HG02610 (cell line): ENCODE measurements around the gene ZSWIM5.
"Not testable (repeated sequence)": the region's sequence is repeated elsewhere in the genome, so short reads cannot be mapped to it uniquely, and the experiment has no call there.

ENCODE experiments used
- ATAC-seq: cut with Tn5 transposase; IDR thresholded peaks from one replicate; pipeline ENCODE4 v1.9.1; 2021; ENCODE audit warnings: mild to moderate bottlenecking, moderate library complexity; ENCODE audit not compliant: unreplicated experiment

ZSWIM5 gene

DNA sequence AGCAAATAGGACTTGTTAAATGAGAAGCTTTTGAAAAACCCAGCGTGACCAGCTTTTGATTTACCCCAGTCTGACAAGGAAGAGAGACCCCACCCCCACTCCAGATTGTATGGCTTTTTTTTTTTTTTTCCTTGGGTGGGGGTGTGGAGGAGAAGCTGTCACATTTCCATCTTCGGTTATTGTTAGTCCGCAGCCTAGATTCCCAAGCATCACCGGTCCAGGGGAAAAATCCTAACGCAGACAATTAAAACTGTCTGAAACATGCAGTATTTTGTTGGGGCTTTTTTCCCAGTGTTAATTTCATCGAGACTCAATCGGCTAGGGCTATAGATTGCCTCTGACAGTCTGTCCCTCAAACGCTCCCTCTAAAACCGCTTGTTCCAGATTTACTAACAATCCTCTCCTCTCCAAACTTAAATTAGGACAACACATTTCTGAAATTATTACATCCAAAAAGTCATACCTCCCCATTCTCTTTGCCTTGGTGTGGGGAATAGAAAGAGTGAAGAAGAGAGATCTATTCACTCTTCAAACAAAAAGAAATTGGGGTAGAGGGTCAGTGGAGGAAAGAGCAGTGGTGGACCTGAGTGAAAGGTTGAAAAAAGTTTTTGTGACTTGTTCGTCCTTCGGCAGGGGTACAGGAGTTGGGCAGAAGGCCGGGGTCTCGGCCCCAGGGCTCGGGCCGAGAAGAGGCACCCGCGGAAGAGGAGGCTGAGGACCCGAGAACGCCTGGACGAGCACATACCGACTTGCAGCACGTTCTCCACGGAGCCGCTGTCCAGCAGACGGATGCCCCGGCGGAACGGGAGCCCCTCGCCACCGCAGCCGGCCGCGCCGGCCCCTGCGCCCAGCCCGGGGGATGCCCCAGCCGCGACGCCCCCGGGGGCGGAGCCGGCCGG lies 1.1 kb downstream of the ZSWIM5 start:
- ATAC-seq, result no peak

DNA sequence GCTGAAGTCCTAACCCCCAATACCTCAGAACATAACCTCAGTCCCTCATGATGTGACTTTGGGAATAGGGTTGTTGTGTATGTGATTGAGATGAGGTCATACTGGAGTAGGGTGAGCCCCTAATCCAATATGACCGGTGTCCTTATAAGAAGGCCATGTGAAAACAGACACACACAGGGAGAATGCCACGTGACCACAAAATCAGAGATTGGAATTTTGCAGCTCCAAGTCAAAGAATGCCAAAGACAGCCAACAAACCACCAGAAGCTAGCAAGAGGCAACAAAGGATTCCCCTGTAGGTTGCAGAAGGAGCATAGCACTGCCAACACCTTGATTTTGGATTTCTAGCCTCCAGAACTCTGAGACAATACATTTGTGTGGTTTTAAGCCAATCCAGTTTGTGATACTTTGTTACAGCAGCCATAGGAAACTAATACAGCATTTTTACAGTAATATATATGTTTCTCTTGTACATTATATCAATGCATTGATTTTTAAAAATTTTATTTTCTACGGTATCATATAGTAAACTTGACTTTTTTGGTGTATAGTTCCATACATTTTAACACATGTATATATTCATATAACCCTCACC lies 5.4 kb downstream of the ZSWIM5 start:
- no peak for ATAC-seq

DNA sequence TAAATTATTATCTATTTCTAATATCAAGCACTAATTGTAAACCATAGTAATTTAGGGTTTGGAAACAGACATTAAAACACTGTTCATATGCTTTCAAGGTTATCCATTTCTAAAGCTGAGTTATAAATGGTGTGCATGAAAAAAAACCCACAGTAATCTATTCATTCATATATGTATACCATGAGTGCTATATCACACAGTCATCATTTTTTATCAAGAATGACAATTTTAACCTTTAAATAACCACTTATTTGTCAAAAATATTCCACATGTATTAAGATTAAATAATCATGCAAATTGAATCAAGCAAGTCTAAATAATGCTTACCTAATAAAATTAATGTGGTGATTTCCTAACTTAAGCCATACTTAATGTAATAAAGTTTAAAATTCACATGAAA lies 6.0 kb downstream of the ZSWIM5 start:
- ATAC-seq, result no peak

GRCh38 chr1:45198185-45198584 lies 8.2 kb downstream of the ZSWIM5 start:
- ATAC-seq, result no peak

- no peak for ATAC-seq
Observed at GRCh38 chr1:45196863-45197262, 9.5 kb downstream of the ZSWIM5 start.

DNA sequence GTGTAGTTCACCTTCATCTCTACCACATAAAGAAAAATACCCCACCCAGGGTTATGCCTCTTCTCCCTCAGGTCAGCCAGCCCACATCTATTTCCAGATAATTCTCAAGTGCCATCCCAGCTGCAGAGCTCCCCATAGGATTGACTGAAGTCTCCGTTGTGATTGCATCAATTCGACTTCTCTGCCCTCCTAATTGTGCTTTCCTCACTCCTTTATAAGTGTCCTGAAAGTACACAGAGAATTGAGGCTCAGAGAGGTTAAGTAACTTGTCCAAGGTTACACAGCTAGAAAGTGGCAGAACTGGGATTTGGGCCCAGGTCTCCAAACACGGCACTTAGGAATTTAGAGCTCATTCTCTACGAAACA lies 15.0 kb downstream of the ZSWIM5 start:
- no peak for ATAC-seq

GRCh38 chr1:45187725-45188124 lies 18.7 kb downstream of the ZSWIM5 start:
- no peak for ATAC-seq

- not testable (repeated sequence) for ATAC-seq
Observed at GRCh38 chr1:45179918-45180519, 26.4 kb downstream of the ZSWIM5 start.

- ATAC-seq, result no peak
Observed at GRCh38 chr1:45177452-45177851, 29.0 kb downstream of the ZSWIM5 start.

DNA sequence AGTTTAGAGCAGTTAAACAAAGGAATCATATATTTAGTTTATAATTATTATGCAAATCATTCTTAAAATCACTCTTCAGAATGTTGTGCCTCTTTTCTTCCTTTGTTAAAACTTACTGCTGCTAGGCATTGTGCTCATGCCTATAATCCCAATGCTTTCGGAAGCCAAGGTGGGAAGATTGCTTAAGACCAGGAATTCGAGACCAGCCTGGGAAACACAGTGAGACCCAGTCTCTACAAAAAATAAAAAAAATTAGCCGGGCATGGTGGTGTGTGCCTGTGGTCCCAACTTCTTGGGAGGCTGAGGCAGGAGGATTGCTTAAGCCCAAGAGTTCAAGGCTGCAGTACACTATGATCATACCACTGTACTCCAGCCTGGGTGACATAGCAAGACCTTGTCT lies 33.6 kb downstream of the ZSWIM5 start:
- no peak for ATAC-seq

- ATAC-seq, result no peak
Observed at GRCh38 chr1:45172005-45172404, 34.4 kb downstream of the ZSWIM5 start.

- no peak for ATAC-seq
Observed at GRCh38 chr1:45171575-45171974, 34.8 kb downstream of the ZSWIM5 start.

DNA sequence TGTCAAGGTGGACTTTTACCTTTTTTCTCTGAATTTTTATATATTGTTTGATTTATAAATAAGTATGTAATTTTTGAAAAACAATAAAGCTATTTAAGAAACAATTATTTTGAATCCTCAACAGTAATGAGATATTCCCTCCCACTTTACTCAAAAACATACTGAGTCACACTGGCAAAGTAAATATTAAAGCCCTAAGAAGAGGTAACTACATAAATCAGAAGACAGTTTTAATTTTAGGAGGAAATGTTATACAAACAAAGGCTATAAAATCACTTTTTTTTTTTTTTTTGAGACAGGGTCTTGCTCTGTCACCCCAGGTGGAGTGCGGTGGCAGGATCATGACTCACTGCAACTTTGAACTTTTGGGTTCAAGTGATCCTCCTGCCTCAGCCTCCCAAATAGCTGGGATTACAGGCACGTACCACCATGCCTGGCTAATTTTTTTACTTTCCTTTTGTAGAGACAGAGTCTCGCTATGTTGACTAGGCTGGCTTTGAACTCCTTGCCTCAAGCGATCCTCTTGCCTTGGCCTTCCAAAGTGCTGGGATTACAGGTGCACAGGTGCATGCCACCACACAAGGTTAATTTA lies 36.2 kb downstream of the ZSWIM5 start:
- ATAC-seq, result no peak

DNA sequence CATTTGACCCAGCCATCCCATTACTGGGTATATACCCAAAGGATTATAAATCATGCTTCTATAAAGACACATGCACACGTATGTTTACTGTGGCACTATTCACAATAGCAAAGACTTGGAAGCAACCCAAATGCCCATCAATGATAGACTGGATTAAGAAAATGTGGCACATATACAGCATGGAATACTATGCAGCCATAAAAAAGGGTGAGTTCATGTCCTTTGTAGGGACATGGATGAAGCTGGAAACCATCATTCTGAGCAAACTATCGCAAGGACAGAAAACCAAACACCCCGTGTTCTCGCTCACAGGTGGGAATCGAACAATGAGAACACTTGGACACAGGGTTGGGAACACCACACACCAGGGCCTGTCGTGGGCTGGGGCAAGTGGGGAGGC lies 38.5 kb downstream of the ZSWIM5 start:
- not testable (repeated sequence) for ATAC-seq

DNA sequence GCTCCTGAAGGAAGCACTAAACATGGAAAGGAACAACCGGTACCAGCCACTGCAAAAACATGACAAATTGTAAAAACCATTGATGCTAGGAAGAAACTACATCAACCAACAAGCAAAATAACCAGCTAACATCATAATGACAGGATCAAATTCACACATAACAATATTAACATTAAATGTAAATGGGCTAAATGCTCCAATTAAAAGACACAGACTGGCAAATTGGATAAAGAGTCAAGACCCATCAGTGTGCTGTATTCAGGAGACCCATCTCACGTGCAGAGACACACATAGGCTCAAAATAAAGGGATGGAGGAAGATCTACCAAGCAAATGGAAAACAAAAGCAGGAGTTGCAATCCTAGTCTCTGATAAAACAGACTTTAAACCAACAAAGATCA lies 42.1 kb downstream of the ZSWIM5 start:
- ATAC-seq, result not testable (repeated sequence)

DNA sequence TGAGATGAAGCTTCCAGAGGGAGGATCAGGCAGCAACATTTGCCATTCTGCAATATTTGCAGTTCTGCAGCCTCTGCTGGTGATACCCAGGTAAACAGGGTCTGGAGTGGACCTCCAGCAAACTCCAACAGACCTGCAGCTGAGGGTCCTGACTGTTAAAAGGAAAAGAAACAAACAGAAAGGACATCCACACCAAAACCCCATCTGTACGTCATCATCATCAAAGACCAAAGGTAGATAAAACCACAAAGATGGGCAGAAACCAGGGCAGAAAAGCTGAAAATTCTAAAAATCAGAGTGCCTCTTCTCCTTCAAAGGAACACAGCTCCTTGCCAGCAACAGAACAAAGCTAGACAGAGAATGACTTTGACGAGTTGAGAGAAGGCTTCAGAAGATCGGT lies 43.3 kb downstream of the ZSWIM5 start:
- ATAC-seq, result not testable (repeated sequence)

DNA sequence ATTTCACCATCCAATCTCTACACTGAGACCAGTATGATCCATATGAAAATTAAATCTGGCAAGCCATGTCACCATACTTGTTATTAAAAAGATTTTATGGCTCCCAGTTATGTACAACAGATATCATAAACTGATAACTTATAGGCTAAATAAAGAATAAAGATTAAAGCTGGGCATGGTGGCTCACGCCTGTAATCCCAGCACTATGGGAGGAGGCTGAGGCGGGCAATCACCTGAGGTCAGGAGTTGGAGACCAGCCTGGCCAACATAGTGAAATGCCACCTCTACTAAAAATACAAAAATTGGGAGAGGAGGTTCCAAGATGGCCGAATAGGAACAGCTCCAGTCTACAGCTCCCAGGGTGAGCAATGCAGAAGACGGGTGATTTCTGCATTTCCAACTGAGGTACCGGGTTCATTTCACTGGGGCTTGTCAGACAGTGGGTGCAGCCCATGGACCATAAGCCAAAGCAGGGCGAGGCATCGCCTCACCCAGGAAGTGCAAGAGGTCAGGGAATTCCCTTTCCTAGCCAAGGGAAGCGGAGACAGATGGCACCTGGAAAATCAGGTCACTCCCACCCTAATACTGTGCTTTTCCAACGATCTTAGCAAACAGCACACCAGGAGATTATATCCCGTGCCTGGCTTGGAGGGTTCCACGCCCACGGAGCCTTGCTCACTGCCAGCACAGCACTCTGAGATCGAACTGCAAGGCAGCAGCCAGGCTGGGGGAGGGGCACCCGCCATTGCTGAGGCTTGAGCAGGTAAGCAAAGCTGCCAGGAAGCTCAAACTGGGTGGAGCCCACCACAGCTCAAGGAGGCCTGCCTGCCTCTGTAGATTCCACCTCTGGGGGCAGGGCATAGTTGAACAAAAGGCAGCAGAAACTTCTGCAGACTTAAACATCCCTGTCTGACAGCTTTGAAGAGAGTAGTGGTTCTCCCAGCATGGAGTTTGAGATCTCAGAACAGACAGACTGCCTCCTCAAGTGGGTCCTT lies 44.1 kb downstream of the ZSWIM5 start:
- ATAC-seq, result not testable (repeated sequence)

DNA sequence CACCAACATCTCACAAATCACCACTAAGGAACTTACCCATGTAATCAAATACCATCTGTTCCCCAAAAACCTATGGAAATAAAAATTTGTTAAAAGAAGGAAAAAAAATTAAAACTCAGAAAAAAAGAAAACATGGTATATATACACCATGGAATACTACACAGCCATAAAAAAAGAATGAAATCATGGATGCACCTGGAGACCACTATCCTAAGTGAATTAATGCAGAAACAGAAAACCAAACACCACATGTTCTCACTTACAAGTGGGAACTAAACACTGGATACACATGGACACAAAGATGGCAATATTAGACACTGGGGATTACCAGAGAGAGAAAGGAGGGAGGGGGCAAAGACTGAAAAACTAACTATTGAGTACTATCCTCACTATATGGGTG lies 50.4 kb downstream of the ZSWIM5 start:
- no peak for ATAC-seq

DNA sequence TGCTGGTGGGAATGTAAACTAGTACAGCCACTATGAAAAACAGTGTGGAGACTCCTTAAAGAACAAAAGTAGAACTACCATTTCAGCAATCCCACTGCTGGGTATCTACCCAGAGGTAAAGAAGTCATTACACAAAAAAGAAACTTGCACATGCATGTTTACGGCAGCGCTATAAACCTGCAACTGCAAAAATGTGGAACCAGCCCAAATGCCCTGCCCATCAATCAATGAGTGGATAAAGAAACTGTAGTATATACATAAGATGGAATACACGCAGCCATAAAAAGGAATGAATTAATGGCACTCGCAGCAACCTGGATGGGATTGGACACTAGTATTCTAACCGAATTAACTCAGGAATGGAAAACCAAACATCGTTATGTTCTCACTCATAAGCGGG lies 51.0 kb downstream of the ZSWIM5 start:
- no peak for ATAC-seq

DNA sequence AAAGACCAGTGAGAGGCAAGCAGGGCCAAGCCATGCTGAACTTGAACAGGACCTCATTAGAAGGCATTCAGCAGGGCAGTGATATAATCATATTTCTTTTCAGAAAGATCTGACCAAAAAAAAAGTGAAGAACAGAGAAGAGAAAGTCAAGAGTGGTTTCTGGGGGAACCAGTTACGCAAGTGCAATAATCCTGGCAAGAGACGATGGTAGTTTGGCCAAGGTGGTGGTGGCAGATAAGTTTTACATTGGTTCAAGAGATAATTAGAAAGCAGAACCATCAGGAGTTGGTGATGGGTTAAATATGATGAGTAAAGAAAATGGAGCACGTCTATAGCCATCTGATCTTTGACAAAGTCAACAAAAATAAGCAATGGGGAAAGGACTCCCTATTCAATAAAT lies 54.3 kb downstream of the ZSWIM5 start:
- no peak for ATAC-seq
